ENCODE results near the gene FLII. TPM values are rescaled to one million over a fixed set of nuclear protein-coding genes. Genes with fewer than 3 reads are reported as not detected.

Gene FLII
- total and polyA plus RNA-seq, 2 of the 13 experiments (the other 11 are each of a cell fraction or from before 2014, with no cell fraction given): 130 to 303 TPM

DNA sequence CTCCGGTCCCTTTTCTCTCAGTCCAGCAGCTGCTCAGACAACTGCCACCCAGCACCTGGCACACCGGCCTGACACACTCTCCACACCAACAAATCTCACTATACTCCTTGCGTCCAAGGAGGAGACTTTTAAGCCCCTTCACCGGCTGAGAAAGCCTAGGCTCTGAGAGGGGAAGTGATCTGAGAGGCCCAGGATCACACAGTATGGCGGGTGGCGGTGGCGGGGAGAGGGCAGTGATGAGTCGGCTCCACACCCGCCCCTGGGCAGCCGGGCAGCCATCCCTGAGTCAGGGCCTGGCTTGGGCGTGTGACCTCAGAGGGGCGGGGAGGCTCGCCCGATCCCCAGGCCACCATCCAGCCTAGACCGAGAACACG is 569 bp downstream of the FLII start (continued):
- TF ChIP-seq SAP130 (CRISPR knock-in tag; IDR thresholded peaks at IDR 0.05; ENCODE audit: low read depth) (peak; percentile 78), ZNF781 (CRISPR knock-in tag; IDR thresholded peaks at IDR 0.05; ENCODE audit: borderline replicate concordance, not compliant biosample characterization) (no peak), KAT7 (CRISPR knock-in tag; IDR thresholded peaks at IDR 0.05; ENCODE audit: borderline replicate concordance) (no peak), SP5 (CRISPR knock-in tag; IDR thresholded peaks at IDR 0.05; ENCODE audit: borderline replicate concordance, low read depth) (no peak), ZNF430 (CRISPR knock-in tag; IDR thresholded peaks at IDR 0.05) (no peak), PHF21A (CRISPR knock-in tag; IDR thresholded peaks at IDR 0.05) (0 out of 2 replicates have a peak, but pooled peaks have one; percentile 16), SNAI1 (CRISPR knock-in tag; IDR thresholded peaks at IDR 0.05; ENCODE audit: borderline replicate concordance) (no peak), GFI1 (CRISPR knock-in tag; IDR thresholded peaks at IDR 0.05; ENCODE audit: borderline replicate concordance) (no peak), ZNF510 (CRISPR knock-in tag; IDR thresholded peaks at IDR 0.05; ENCODE audit: low read depth) (0 out of 2 replicates have a peak, but pooled peaks have one; percentile 13), NFKB2 (CRISPR knock-in tag; IDR thresholded peaks at IDR 0.05; ENCODE audit: borderline replicate concordance) (peak; percentile 29; the same call in 1 of the 2 replicates)
- TF ChIP-seq, protein P1, sequence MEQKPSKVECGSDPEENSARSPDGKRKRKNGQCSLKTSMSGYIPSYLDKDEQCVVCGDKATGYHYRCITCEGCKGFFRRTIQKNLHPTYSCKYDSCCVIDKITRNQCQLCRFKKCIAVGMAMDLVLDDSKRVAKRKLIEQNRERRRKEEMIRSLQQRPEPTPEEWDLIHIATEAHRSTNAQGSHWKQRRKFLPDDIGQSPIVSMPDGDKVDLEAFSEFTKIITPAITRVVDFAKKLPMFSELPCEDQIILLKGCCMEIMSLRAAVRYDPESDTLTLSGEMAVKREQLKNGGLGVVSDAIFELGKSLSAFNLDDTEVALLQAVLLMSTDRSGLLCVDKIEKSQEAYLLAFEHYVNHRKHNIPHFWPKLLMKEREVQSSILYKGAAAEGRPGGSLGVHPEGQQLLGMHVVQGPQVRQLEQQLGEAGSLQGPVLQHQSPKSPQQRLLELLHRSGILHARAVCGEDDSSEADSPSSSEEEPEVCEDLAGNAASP (CRISPR knock-in tag; IDR thresholded peaks at IDR 0.05; ENCODE audit: borderline replicate concordance): 0 out of 2 replicates have a peak, but pooled peaks have one; percentile 18
- TF ChIP-seq, protein P2, sequence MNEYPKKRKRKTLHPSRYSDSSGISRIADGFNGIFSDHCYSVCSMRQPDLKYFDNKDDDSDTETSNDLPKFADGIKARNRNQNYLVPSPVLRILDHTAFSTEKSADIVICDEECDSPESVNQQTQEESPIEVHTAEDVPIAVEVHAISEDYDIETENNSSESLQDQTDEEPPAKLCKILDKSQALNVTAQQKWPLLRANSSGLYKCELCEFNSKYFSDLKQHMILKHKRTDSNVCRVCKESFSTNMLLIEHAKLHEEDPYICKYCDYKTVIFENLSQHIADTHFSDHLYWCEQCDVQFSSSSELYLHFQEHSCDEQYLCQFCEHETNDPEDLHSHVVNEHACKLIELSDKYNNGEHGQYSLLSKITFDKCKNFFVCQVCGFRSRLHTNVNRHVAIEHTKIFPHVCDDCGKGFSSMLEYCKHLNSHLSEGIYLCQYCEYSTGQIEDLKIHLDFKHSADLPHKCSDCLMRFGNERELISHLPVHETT (CRISPR knock-in tag; conservative IDR thresholded peaks at IDR 0.05): 0 out of 2 replicates have a peak, but pooled peaks have one; percentile 24
- TF ChIP-seq, protein P3, sequence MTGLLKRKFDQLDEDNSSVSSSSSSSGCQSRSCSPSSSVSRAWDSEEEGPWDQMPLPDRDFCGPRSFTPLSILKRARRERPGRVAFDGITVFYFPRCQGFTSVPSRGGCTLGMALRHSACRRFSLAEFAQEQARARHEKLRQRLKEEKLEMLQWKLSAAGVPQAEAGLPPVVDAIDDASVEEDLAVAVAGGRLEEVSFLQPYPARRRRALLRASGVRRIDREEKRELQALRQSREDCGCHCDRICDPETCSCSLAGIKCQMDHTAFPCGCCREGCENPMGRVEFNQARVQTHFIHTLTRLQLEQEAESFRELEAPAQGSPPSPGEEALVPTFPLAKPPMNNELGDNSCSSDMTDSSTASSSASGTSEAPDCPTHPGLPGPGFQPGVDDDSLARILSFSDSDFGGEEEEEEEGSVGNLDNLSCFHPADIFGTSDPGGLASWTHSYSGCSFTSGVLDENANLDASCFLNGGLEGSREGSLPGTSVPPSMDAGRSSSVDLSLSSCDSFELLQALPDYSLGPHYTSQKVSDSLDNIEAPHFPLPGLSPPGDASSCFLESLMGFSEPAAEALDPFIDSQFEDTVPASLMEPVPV (CRISPR knock-in tag; IDR thresholded peaks at IDR 0.05): 0 out of 2 replicates have a peak, but pooled peaks have one; percentile 50
- TF ChIP-seq, protein P4, sequence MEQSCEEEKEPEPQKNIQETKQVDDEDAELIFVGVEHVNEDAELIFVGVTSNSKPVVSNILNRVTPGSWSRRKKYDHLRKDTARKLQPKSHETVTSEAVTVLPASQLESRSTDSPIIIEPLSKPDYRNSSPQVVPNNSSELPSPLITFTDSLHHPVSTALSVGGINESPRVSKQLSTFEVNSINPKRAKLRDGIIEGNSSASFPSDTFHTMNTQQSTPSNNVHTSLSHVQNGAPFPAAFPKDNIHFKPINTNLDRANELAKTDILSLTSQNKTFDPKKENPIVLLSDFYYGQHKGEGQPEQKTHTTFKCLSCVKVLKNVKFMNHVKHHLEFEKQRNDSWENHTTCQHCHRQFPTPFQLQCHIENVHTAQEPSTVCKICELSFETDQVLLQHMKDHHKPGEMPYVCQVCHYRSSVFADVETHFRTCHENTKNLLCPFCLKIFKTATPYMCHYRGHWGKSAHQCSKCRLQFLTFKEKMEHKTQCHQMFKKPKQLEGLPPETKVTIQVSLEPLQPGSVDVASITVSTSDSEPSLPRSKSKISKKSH (CRISPR knock-in tag; IDR thresholded peaks at IDR 0.05; ENCODE audit: borderline replicate concordance): no peak
- TF ChIP-seq, protein P5, sequence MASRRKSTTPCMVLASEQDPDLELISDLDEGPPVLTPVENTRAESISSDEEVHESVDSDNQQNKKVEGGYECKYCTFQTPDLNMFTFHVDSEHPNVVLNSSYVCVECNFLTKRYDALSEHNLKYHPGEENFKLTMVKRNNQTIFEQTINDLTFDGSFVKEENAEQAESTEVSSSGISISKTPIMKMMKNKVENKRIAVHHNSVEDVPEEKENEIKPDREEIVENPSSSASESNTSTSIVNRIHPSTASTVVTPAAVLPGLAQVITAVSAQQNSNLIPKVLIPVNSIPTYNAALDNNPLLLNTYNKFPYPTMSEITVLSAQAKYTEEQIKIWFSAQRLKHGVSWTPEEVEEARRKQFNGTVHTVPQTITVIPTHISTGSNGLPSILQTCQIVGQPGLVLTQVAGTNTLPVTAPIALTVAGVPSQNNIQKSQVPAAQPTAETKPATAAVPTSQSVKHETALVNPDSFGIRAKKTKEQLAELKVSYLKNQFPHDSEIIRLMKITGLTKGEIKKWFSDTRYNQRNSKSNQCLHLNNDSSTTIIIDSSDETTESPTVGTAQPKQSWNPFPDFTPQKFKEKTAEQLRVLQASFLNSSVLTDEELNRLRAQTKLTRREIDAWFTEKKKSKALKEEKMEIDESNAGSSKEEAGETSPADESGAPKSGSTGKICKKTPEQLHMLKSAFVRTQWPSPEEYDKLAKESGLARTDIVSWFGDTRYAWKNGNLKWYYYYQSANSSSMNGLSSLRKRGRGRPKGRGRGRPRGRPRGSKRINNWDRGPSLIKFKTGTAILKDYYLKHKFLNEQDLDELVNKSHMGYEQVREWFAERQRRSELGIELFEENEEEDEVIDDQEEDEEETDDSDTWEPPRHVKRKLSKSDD (CRISPR knock-in tag; IDR thresholded peaks at IDR 0.05; ENCODE audit: low read depth): 0 out of 2 replicates have a peak, but pooled peaks have one; percentile 17
- TF ChIP-seq, protein P6, sequence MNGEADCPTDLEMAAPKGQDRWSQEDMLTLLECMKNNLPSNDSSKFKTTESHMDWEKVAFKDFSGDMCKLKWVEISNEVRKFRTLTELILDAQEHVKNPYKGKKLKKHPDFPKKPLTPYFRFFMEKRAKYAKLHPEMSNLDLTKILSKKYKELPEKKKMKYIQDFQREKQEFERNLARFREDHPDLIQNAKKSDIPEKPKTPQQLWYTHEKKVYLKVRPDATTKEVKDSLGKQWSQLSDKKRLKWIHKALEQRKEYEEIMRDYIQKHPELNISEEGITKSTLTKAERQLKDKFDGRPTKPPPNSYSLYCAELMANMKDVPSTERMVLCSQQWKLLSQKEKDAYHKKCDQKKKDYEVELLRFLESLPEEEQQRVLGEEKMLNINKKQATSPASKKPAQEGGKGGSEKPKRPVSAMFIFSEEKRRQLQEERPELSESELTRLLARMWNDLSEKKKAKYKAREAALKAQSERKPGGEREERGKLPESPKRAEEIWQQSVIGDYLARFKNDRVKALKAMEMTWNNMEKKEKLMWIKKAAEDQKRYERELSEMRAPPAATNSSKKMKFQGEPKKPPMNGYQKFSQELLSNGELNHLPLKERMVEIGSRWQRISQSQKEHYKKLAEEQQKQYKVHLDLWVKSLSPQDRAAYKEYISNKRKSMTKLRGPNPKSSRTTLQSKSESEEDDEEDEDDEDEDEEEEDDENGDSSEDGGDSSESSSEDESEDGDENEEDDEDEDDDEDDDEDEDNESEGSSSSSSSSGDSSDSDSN (CRISPR knock-in tag; IDR thresholded peaks at IDR 0.05): peak; percentile 94; the same call in 1 of the 2 replicates

Data from HepG2 (cell line).